GM06990 (cell line): Measurements from ENCODE around the gene TEX2.

Experiments used
- DNase-seq: peaks from one replicate; pipeline ENCODE4 v3.0.0-alpha.2; 2011; ENCODE audit not compliant: insufficient read length; ENCODE audit errors: extremely low read depth
- H3K27me3 ChIP-seq: replicated peaks from 2 replicates; pipeline ENCODE4 v1.6.0; 2011; ENCODE audit warnings: low read length; ENCODE audit not compliant: control insufficient read depth, insufficient read depth
- H3K36me3 ChIP-seq: 2 replicates; pipeline ENCODE4 v1.5.1; 2011; ENCODE audit warnings: low read length; ENCODE audit not compliant: control insufficient read depth, insufficient read depth
- H3K4me3 ChIP-seq: replicated peaks from 2 replicates; pipeline ENCODE4 v1.5.1; 2011; ENCODE audit warnings: low read depth, mild to moderate bottlenecking, control low read depth, low read length
- CTCF ChIP-seq: IDR thresholded peaks from 2 replicates; pipeline ENCODE4 v1.5.1; 2011; ENCODE audit warnings: low read length, control low read depth, mild to moderate bottlenecking, inconsistent platforms; ENCODE audit not compliant: insufficient read depth, poor library complexity, severe bottlenecking

The TEX2 gene

GRCh38 chr17:64164596-64165285, 98.3 kb downstream of the TEX2 start:
- no peaks in the 10 kb centered on the region for H3K27me3 ChIP-seq
- no peak for DNase-seq
- no peak for TF ChIP-seq CTCF
- H3K4me3 ChIP-seq: no peak overlapping the region
- H3K36me3 ChIP-seq: peaks cover 3% of the 10 kb centered on the region

DNA sequence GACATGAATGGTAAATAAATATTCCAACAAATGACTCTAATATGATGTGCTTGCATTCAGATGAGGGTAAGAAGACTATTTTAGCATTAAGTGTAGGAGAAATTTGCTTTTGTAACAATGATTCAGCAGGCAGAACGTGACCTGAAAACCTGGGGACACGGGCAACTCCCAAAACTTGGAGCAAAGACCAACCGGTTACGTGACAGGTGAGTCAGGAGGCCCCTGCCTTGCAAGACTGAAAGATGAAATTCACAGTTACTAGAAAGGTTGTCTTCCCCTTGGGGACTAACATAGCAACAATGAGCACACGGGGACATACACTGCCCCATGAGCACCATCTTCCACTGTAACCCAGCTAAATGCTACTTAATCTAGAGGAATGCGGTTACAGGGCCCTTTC, 99.6 kb downstream of the TEX2 start:
- no peak for TF ChIP-seq CTCF
- H3K4me3 ChIP-seq: no peak overlapping the region
- no peaks in the 10 kb centered on the region for H3K27me3 ChIP-seq
- no peak for DNase-seq
- H3K36me3 ChIP-seq: peaks cover 3% of the 10 kb centered on the region

DNA sequence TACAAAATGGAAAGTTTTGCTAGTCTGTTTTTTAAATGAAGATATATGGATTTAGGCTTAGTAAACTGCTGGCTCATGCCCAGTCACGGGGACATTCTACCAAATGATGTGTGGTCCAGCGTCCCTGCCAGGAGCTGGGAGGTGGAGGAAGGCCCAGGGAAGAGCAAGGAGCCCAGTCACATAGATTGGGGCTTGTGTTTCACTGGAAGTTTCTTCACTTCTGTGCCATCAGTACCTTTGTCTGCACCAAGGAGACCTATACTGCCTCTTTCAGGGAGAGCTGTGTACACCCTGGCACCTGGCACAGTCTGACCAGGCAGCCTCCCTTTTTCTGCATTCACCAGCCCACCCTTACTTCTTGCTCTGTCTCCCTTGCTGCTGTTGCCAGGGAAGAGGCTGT, 100.5 kb downstream of the TEX2 start:
- H3K4me3 ChIP-seq: no peak overlapping the region
- H3K36me3 ChIP-seq: peaks cover 3% of the 10 kb centered on the region
- H3K27me3 ChIP-seq: no peaks in the 10 kb centered on the region
- no peak for TF ChIP-seq CTCF
- no peak for DNase-seq

GRCh38 chr17:64161380-64162176, 101.5 kb downstream of the TEX2 start:
- Histone ChIP-seq H3K4me3 (no peak overlapping the region), H3K36me3 (no peaks in the 10 kb centered on the region; the same call in none of the 2 replicates), H3K27me3 (no peaks in the 10 kb centered on the region)
- DNase-seq: no peak
- TF ChIP-seq CTCF: no peak

GRCh38 chr17:64160378-64160777, 102.7 kb downstream of the TEX2 start:
- no peak overlapping the region for H3K4me3 ChIP-seq
- H3K27me3 ChIP-seq: no peaks in the 10 kb centered on the region
- H3K36me3 ChIP-seq: no peaks in the 10 kb centered on the region; the same call in none of the 2 replicates
- DNase-seq: no peak
- no peak for TF ChIP-seq CTCF
